Stimulated activated CD8-positive, alpha-beta memory T cell treated with anti-CD3 and anti-CD28 coated beads, Interleukin-12 subunit alpha, Interleukin-12 subunit beta, amount 100 ng/mL, for 4 hours (primary cell): ENCODE measurements around the gene PALLD.
"Not testable (repeated sequence)": the region's sequence is repeated elsewhere in the genome, so short reads cannot be mapped to it uniquely, and the experiment has no call there.

Experiments used
- DNase-seq: peaks from one replicate; pipeline ENCODE4 v3.0.0-alpha.2; 2020; ENCODE audit warnings: low read depth

Gene PALLD

DNA sequence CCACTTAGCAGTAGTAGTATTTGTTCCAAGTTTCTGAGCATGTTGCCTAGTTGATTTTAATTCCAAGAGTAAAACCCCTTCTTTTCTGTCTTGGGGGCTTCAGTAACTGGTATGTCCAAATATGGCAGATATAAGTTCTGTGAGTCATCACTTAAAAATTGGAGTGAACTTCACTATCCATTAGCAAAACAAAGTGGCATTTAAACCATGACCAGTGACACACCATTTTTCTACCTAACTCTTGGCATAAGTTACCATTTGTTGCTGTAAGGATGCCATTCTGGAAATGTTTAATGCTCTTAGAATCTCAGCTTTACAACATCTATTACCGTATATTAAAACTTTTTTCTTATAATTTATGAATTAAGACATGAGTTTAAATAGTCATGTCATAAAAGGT lies 411.2 kb downstream of the PALLD start:
- DNase-seq = no peak

DNA sequence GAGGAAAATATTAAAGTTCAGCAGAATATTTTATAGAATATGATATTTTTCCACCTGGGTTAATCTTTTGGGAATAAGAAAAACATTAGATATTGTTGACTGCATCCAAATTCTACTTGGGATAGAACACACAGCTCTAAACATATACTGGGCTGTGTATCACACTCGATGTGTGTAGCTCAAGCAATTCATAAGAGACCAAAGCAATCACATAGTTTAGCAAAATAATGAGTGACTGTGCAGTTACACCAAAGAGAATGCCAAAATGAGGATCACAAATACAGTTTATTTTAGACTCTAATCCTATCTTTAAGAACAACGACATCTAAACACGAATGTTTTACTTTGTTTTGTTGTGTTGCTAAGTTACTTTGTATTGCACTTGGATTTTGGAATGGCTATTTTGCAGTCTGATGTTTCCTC lies 412.0 kb downstream of the PALLD start:
- DNase-seq = no peak

DNA sequence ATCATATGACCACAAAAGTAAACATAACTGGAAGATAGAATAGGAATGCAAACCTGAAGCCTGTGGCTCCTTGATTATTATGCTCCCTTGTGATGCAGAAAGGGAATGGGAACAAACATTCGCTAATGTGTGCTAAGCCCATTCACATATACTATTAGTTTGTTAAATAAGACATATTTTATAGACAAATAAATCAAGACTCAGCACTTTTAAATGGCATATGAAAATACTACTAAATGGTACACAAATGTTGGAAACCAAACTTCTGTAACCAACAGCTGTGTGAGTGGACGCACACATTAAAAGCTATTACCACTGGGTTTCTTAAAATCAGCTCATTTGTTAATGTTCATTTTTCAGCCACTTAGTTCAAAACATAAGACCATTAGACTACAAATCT lies 417.2 kb downstream of the PALLD start:
- DNase-seq = no peak

DNA sequence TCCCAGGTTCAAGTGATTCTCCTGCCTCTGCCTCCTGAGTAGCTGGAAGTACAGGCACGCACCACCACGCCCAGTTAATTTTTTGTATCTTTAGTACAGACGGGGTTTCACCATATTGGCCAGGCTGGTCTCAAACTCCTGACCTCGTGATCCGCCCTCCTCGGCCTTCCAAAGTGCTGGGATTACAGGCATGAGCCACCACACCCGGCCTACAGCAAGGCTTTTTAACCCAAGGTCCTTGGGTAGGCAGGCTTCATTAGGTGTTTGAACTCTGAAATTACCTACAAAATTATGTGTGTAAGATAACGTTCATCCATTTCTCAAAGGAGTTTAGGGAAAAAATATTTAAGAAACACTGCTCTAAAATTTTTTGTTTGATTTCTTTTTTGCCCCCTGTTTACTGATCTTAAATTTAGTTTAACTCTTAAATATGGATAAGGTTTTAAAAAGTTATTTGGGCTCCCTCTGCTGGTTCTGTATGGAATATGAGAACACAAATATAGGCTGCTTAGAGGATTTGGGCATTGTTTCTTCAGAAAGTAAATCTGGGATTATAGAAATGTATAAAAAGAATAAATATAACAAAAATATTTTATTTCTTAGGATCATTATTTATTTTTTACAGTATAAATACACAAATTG lies 420.4 kb downstream of the PALLD start:
- DNase-seq = no peak

DNA sequence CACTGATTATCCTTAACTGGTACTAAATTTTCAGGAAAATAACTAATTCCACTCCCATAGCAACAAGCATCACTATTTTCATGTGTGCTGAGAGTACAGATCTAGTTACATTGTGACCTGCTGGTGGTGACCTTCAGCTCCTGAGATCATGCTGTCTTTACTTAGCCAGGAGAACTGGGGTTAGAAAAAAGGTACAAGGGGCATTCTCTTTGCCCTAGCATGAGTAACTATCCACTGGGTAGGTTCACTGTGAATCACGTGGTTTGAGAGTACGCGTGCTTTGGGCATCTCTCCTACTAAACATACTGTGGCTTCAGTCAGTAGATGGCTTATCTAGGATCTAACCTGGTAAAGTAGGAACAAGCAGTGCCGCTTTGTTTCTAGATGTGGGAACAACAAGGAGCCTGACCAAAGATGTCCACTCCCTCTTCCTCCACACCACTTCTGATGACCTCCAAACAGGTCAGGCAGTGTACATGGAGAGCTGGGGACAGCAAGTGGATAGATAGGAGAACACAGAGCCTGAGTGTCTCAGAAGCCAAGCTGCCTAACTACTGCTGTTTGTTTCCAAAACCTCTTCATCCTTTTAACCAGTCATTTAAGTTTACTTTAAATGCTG lies 423.0 kb downstream of the PALLD start:
- no peak for DNase-seq

DNA sequence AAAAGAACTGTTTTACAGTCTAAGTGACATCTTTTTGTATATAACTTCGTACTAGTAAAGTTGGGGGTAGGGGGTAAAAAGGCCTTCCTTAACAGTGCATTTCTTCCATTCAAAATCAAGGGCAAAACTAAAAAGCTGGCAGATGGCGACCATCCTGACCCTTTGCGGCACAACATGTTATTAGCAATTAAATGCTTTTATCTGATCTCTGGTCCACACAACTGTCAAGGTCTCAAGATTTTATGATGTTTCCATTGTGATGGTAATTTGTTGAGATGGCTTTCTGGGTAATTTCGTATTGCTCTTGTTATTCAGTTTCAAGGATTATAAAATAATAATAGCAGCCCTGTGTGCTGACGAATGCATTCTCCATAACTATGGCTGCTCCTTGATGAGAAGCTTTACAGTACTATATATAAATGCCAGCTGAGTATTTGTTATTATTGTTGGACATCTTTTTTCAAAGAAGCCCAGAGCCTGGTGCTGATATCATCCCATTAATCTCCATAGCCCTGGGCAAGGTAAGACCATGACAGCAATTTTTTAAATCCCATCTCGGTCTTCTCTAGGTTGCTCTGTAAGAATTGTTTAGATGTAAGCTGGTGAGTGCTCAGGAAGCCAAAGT lies 423.7 kb downstream of the PALLD start:
- no peak for DNase-seq

DNA sequence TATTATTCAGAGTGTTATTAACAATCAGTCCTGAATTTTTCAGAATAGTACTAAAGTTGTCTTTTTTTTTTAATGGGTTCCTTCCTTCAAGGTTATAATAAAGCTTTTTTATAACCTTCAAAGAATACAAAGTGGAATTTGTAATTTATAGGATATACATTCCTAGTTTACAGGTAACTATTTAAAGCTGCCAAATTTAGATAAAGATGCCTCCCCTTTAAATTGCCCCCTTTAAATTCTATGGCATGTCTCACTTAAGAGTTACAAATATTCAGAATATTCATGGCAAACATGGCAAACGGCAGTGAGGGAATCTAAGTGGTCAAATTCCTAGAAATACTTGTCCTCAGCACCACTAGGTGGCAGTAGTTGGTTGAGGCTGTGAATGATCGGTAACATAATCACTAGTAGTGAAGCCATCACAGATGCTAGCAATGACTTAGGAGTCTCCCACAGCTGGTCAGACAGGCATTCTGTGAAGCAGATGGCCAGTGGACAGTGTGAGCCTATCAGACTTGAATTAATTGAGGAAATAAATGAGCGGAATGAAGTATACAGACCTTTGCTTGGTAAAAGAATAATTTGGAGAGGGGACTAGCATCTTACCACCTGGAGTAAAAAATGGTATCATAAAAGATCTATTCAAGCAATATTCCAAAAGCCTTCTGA lies 426.8 kb downstream of the PALLD start:
- DNase-seq = no peak

DNA sequence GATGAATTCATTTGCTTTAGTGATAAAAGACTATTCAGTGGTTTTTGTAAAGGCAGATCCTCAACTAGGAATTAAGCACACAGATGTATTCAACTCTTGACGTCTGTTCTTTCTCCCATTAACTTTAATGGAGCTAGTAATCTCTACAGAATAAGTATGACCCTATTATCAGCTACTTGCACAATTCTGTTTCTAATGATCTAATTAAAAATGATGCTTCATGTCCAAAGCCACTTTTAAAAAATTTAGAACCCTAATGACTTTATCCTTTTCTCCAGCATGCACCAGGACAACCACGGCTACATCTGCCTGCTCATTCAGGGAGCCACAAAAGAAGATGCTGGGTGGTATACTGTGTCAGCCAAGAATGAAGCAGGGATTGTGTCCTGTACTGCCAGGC lies 427.8 kb downstream of the PALLD start:
- DNase-seq = no peak

DNA sequence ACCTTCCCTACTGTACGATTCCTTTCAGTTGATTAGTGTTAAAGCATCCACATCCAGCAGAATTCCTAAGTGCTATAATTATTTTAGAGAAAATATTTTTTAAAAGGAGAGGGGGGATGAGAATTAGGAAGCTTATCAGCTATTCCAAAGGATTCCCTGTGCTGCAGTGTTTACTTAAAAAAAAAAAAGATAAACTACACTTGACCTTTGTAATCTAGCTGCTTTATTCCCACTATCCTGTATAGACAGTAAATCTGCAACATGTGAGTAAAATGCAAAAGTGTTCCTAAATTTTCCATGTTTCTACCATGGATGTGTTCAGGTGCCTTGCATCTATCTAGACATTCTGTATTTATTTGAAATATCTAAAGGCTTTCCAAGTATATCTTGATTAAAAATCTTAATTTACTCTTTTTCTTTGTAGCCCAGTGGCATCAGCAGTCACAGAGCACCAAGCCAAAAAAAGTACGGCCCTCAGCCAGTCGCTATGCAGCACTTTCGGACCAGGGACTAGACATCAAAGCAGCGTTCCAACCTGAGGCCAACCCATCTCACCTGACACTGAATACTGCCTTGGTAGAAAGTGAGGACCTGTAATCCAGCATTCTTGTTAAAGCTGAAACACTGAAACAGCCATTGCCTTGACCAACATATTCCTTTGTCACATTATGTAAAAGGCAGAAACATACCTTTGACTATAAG lies 429.1 kb downstream of the PALLD start:
- DNase-seq = no peak

DNA sequence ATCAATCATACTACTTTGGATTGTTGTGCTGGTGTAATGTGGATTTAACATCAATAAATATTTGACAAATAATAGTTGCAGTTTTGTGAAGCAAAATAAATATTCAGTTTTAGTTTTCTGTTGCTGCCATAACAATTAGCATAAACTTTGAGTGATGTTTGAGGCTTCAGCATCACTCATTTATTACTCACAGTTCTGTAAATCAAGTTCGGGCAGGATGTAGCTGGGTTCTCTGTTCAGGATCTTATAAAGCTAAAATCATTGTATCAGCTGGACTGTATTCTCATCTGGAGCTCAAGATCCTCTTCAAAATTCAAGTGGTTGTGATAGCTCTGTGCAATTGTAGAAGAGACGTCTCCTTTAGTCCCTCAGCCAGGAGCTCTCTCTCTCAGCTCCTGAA lies 431.5 kb downstream of the PALLD start:
- DNase-seq = no peak

DNA sequence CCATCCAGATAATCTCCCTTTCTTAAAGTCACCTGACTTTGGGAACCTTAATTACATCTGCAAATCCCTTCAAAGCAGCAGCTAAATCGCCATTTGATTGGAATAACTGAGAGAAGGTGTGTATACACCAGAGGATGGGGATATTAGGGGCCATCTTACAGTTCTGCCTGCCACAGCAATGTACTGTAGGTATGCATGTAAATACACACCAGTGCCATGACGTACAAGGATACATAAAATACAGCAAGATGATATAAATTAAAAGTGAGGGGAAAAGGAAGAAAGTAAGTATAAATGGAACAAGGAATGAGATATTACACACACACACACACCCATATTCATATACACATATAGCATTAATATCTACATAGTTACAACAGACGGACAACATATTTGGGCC lies 432.0 kb downstream of the PALLD start:
- DNase-seq = no peak

DNA sequence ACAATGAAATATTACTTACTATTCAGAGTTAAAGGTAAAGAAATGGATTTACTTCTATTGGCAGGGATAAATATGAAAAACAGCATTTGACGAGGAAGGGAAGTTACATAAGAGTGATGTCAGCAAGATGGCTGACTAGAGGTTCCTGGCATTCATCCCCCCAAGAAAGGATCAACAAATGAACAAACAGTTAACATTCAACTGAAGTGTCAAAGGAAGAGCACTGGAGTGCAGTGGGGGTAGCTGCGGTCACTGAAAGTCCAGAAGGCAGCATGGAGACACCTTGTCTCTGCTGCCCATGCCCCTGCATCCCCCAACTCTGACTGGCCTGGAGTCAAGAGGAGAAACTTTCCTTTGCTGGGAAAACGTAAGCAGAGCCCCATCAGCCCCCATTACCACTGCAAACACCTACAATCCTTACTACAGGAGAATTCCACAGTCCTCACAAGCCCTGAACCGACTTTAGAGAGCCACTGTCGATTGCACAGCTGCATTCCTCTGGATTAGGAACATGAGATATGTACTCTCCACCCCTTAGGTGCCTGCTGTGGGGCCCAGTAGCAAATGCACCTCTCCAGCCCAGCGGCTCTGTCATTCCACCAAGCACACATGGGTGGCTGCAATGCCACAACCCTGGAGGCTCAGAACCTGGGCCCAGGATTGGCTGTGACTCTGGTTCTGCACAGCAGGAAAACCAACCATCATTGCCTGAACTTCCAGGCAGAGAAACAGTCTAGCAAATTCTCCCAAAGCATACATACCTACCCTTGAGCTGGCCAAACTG lies 433.8 kb downstream of the PALLD start:
- no peak for DNase-seq

DNA sequence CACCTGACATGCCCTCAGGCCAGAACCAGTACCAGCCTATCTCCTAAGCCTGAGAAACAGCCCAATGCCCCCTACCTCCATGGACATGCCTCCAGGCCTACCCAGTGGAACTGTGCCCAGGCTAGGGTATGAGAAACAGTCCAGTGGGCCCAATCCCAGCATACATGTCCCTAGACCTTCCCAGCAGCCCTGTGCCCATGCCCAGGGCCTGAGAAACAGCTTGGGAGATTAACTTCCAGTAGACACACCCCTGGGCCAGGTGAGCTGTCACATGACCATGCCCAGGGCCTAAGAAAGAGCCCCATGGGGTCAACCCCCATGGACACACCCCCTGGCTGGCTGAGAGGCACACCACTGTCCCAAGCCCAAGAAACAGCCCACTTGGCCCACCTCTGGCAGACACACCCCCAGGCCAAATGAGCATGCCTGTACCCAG lies 434.4 kb downstream of the PALLD start:
- DNase-seq = no peak

DNA sequence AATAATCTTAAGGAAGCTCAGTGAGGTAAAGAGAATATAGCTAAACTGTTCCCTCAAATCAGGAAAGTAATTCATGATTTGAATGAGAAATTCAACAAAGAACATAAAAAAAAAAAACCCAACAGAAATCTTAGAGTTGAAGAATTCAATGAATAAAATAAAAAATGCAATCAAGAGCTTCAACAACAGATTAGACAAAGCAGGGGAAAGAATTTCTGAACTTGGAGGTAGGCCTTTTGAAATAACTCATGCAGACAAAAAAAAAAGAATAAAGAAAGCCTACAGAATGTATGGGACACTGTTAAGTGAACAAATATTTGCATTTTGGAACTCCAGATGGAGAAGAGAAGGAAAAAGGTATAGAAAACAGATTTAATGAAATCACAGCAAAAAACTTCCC lies 435.3 kb downstream of the PALLD start:
- no peak for DNase-seq

DNA sequence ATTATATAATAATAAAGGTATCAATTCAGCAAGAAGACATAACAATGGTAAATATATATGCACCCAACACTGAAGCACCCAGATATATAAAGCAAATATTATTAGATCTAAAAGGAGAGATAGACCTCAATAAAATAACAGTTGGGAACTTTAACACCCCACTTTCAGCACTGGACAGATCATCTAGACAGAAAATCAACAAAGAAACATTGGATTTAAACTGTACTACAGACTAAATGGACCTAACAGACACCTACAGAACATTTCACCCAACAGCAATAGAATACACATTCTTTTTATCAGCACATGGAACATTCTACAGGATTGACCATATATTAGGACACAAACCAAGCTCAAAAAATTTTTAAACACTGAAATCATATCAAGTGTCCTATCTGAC lies 436.6 kb downstream of the PALLD start:
- DNase-seq = no peak

DNA sequence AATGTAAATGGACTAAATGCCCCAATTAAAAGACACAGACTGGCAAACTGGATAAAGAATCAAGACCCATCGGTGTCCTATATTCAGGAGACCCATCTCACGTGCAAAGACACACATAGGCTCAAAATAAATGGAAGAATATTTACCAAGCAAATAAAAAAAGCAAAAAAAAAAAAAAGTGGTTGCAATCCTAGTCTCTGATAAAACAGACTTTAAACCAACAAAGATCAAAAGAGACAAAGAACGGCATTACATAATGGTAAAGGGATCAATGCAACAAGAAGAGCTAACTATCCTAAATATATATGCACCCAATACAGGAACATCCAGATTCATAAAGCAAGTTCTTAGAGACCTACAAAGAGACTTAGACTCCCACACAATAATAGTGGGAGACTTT lies 440.6 kb downstream of the PALLD start:
- not testable (repeated sequence) for DNase-seq

DNA sequence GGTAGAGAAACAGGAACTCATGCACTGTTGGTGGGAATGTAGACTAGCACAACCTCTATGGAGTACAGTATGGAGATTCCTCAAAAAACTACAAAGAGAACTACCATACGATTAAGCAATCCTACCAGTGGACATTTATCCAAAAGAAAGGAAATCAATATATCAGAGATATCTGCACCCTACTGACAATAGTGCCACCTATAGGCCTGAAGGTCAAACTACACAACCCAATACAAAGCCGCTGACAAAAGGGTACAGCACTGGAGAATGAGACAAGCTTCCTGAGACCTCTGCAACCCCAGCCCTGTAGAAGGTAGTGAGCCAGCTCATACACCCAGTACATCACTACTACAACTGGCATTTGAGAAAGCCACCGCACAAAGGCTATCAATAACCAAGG lies 446.1 kb downstream of the PALLD start:
- no peak for DNase-seq

DNA sequence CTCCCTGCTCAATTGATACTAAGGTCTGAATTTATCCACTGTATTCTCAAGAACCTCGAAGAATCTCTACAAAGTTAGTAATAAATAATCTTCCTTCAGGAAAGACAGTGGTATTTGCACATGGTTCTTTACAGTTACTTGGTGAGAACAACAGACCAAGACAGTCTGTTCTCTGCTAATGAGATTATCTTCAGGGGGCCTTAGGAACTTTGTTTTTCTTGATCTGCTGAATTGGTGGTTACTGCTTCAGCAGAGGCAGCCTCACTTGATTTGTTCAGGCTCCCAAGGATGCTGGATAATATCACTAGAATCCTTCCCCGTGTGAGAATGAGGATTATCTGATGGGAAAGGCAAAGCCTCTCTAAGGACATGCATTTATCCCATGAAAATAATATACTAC lies 448.4 kb downstream of the PALLD start:
- no peak for DNase-seq

DNA sequence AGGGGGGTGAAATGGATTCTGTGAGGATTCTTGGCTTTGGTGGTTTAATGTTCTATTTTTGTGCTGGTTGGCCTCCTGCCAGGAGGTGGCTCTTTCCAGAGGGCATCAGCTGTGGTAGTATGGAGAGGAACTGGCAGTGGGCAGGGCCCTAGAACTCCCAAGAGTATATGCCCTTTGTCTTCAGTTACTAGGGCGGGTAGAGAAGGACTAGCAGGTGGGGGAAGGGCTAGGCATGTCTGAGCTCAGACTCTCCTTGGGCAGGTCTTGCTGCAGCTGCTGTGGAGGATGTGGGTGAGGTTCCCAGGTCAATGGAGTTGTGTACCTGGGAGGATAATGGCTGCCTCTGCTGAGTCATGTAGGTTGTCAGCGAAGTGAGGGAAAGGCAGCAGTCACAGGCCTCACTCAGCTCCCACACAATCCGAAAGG lies 456.0 kb downstream of the PALLD start:
- DNase-seq = not testable (repeated sequence)

DNA sequence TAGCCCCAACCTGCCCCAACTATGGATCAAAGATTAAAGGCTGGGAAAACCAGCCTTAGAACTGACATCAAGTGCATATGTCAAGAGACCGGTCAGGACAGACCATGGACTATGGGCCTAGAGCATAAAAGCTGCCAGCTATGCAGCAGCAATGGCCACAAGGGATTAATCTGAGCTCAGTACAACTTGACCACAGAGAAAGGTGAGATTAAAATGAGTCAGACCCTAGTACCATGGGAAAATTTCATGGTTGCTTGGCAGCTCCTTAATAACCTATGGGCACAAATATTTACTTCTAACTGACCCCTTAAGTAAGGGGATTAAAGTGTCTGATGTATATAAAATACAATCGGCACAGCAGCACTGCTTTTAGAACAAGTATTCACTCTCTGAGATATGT lies 458.8 kb downstream of the PALLD start:
- DNase-seq = no peak

DNA sequence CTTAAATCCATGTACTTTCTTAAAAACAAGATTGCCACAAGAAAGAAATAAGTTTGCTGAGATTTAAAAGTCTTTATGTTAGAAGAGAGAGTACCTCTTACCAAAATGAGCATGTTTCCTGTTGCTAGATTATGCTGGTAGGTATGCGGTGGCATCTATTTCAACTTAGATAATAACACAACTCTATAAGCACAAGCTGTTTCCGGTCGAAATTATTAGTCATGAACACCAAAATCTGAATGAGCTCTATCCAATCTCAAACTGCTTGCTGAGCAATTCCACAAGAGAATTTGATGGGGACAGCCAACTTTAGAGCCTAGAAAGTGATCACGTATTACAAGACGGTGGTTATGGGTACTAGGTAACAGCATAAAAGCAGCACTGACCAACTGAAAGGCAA lies 463.9 kb downstream of the PALLD start:
- DNase-seq = no peak

DNA sequence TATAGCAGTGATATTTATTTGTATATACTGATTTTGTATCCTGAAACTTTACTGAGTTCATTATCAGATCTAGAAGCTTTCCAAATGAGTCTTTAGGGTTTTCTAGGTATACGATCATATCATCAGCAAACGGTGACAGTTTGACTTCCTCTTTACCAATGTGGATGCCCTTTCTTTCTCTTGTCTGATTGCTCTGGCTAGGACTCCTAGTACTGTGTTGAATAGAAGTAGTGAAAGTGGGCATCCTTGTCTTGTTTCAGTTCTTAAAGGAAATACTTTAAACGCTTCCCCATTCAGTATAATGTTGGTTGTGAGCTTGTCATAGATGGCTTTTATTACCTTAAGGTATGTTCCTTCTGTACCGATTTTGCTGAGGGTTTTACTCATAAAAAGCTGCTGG lies 475.7 kb downstream of the PALLD start:
- no peak for DNase-seq
